ENCODE measurements around the gene TOGARAM2. TPM values are rescaled to one million over a fixed set of nuclear protein-coding genes. Genes with fewer than 3 reads are reported as not detected.

TOGARAM2 gene
- total RNA-seq, 1 experiment from 2014 or later: 0.75 TPM

DNA sequence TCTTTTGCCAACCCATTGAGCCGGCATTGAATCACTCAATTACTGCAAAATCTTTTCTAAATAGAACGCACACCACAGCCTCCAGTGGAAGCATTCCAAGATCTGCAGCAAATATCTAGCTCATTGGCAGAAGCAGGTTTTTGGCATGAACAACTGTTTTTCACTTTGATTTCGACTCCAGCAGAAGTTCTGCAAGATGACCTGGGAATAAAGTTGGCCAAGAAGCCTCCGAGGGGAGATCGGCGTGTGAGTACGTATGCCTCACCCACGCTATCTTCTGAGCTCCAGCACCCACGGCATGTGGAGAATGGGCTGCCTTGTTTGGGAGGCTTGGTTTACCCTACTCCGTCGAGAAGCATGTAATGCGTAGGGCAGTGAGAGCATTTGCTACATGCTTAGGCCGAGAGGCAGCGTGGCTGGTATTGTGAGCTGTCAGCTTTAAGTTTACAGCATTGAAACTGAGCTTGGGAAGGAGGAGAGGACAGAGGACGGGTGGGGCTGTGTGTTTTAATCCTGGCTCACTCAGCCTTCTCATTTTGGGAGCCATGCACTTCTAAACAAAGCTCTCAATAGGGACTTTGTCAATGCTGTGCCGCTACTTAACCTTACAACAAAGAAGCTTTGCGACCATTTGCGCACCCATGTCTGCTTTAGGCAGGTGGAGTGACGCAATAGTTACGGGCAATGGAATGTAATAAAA lies 82.7 kb downstream of the TOGARAM2 start:
- Histone ChIP-seq H3K4me1 (ENCODE audit: insufficient read depth, low read length, poor library complexity, severe bottlenecking) (no peaks in the 10 kb centered on the region), H3K9me3 (ENCODE audit: low read depth, low read length, poor library complexity, severe bottlenecking) (no peaks in the 10 kb centered on the region), H3K27me3 (replicated peaks; ENCODE audit: insufficient read depth, low read depth, low read length, poor library complexity) (no peaks in the 10 kb centered on the region), H3K4me3 (ENCODE audit: low read depth, low read length, poor library complexity, severe bottlenecking) (no peak overlapping the region), H3K27ac (ENCODE audit: low read depth, low read length, poor library complexity, severe bottlenecking) (no peak overlapping the region), H3K36me3 (ENCODE audit: insufficient read depth, low read length, poor library complexity, severe bottlenecking) (no peaks in the 10 kb centered on the region)
- no peak for DNase-seq (ENCODE audit: low spot score)
- CTCF ChIA-PET: no interaction called here
- BruUV-seq (replicated peaks): no TSS peak
- intact Hi-C loops (cut with micrococcal nuclease; ENCODE audit: unreplicated experiment): no loop called here
- POLR2A ChIA-PET (ENCODE audit: low non-redundant PET): no interaction called here
- TF ChIP-seq, protein P1, sequence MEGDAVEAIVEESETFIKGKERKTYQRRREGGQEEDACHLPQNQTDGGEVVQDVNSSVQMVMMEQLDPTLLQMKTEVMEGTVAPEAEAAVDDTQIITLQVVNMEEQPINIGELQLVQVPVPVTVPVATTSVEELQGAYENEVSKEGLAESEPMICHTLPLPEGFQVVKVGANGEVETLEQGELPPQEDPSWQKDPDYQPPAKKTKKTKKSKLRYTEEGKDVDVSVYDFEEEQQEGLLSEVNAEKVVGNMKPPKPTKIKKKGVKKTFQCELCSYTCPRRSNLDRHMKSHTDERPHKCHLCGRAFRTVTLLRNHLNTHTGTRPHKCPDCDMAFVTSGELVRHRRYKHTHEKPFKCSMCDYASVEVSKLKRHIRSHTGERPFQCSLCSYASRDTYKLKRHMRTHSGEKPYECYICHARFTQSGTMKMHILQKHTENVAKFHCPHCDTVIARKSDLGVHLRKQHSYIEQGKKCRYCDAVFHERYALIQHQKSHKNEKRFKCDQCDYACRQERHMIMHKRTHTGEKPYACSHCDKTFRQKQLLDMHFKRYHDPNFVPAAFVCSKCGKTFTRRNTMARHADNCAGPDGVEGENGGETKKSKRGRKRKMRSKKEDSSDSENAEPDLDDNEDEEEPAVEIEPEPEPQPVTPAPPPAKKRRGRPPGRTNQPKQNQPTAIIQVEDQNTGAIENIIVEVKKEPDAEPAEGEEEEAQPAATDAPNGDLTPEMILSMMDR (conservative IDR thresholded peaks at IDR 0.05; ENCODE audit: low read depth, low read length): no peak
- TF ChIP-seq EZH2 (IDR thresholded peaks at IDR 0.05; ENCODE audit: borderline replicate concordance, low read depth, low read length, poor library complexity, severe bottlenecking): no peak

DNA sequence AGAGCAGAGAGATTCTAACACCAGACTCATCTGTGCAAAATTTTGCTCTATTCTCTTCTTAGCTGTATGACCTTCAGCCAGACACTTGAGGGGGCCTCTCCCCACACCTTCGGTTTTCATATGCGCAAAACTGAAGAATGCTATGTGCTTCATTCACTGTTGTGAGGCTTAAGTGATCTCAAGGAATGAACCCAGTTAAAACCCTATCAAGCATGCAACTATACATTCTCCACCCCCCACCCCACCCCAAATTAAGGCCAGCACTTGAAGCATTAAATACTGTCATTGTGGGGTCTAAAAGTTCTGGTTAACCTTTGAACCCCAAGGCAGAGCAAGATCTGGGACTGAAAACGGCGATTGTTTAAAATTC lies 83.2 kb downstream of the TOGARAM2 start:
- H3K4me3 ChIP-seq (ENCODE audit: low read depth, low read length, poor library complexity, severe bottlenecking): no peak overlapping the region
- no peaks in the 10 kb centered on the region for H3K4me1 ChIP-seq (ENCODE audit: insufficient read depth, low read length, poor library complexity, severe bottlenecking)
- no peak for DNase-seq (ENCODE audit: low spot score)
- H3K36me3 ChIP-seq (ENCODE audit: insufficient read depth, low read length, poor library complexity, severe bottlenecking): no peaks in the 10 kb centered on the region
- H3K27ac ChIP-seq (ENCODE audit: low read depth, low read length, poor library complexity, severe bottlenecking): no peak overlapping the region
- H3K9me3 ChIP-seq (ENCODE audit: low read depth, low read length, poor library complexity, severe bottlenecking): no peaks in the 10 kb centered on the region
- no TSS peak for BruUV-seq (replicated peaks)
- intact Hi-C loops (cut with micrococcal nuclease; ENCODE audit: unreplicated experiment): no loop called here
- ChIA-PET POLR2A (ENCODE audit: low non-redundant PET) (no interaction called here), CTCF (no interaction called here)
- H3K27me3 ChIP-seq (replicated peaks; ENCODE audit: insufficient read depth, low read depth, low read length, poor library complexity): no peaks in the 10 kb centered on the region
- TF ChIP-seq EZH2 (IDR thresholded peaks at IDR 0.05; ENCODE audit: borderline replicate concordance, low read depth, low read length, poor library complexity, severe bottlenecking): no peak
- TF ChIP-seq, protein P1 (conservative IDR thresholded peaks at IDR 0.05; ENCODE audit: low read depth, low read length): no peak

DNA sequence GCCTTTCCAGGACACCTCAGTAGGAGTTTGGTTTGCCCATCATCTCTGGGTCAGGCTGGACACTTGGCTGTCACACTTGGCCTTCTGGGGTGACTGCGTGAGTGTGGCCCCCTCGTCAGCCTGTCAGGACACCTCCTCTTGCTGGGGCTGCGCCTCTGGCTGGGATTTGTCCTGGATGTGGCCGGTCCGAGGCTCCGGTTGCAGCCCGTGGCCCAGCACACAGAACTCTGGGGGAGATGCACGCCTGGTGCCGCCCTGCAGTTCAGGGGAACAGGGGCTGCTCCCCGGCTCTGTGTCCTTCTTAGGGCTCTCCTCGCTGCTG lies 83.6 kb downstream of the TOGARAM2 start:
- Histone ChIP-seq H3K9me3 (ENCODE audit: low read depth, low read length, poor library complexity, severe bottlenecking) (no peaks in the 10 kb centered on the region), H3K4me3 (ENCODE audit: low read depth, low read length, poor library complexity, severe bottlenecking) (no peak overlapping the region), H3K27me3 (replicated peaks; ENCODE audit: insufficient read depth, low read depth, low read length, poor library complexity) (no peaks in the 10 kb centered on the region), H3K27ac (ENCODE audit: low read depth, low read length, poor library complexity, severe bottlenecking) (no peak overlapping the region), H3K4me1 (ENCODE audit: insufficient read depth, low read length, poor library complexity, severe bottlenecking) (no peaks in the 10 kb centered on the region), H3K36me3 (ENCODE audit: insufficient read depth, low read length, poor library complexity, severe bottlenecking) (no peaks in the 10 kb centered on the region)
- ChIA-PET CTCF (no interaction called here), POLR2A (ENCODE audit: low non-redundant PET) (no interaction called here)
- intact Hi-C loops (cut with micrococcal nuclease; ENCODE audit: unreplicated experiment): no loop called here
- TF ChIP-seq EZH2 (IDR thresholded peaks at IDR 0.05; ENCODE audit: borderline replicate concordance, low read depth, low read length, poor library complexity, severe bottlenecking): no peak
- TF ChIP-seq, protein P1 (conservative IDR thresholded peaks at IDR 0.05; ENCODE audit: low read depth, low read length): no peak
- DNase-seq (ENCODE audit: low spot score): no peak
- BruUV-seq (replicated peaks): no TSS peak

Data from A673 (cell line).